ENCODE measurements around the gene ZNF484. TPM values are rescaled to one million over a fixed set of nuclear protein-coding genes. Genes with fewer than 3 reads are reported as not detected.
"Not testable (repeated sequence)": the region's sequence is repeated elsewhere in the genome, so short reads cannot be mapped to it uniquely, and the experiment has no call there.

Gene ZNF484
- total RNA-seq, 2 donors from 2014 or later = 8.1 to 12.5 TPM

- not testable (repeated sequence) for H3K36me3 Mint-ChIP-seq; DNase-seq (ENCODE audit: low spot score in 2 of 2); H3K27ac Mint-ChIP-seq
Observed at GRCh38 chr9:92809629-92810326, 68.1 kb downstream of the ZNF484 start.

GRCh38 chr9:92808726-92809451 is 68.9 kb downstream of the ZNF484 start:
- Mint-ChIP-seq H3K27ac (no peak overlapping the region), H3K36me3 (peaks cover 6% of the 10 kb centered on the region in 2 donors), H3K9me3 (no peaks in the 10 kb centered on the region)
- DNase-seq (ENCODE audit: low spot score in 2 of 2) (peak; percentile 64 to 68), ATAC-seq (peak; percentile 69 to 71)

More at GRCh38 chr9:92809629-92810326, 68.1 kb downstream of the ZNF484 start:
- not testable (repeated sequence) for ATAC-seq, H3K9me3 Mint-ChIP-seq

GRCh38 chr9:92807757-92808725 is 69.8 kb downstream of the ZNF484 start:
- Mint-ChIP-seq H3K27ac (no peak overlapping the region), H3K36me3 (peaks cover 6% of the 10 kb centered on the region in 2 donors), H3K9me3 (no peaks in the 10 kb centered on the region)
- peak in 1 of 2 donors; percentile 23 for DNase-seq (ENCODE audit: low spot score in 2 of 2)
- peak; percentile 12 to 42 for ATAC-seq

GRCh38 chr9:92807031-92807756 is 70.6 kb downstream of the ZNF484 start:
- ATAC-seq (no peak), DNase-seq (ENCODE audit: low spot score in 2 of 2) (no peak)
- H3K9me3 Mint-ChIP-seq = no peaks in the 10 kb centered on the region
- peaks cover 6% of the 10 kb centered on the region in 2 donors for H3K36me3 Mint-ChIP-seq
- no peak overlapping the region for H3K27ac Mint-ChIP-seq

- Mint-ChIP-seq H3K36me3 (peaks cover 6% of the 10 kb centered on the region in 2 donors), H3K9me3 (no peaks in the 10 kb centered on the region), H3K27ac (no peak overlapping the region)
- ATAC-seq (peak; percentile 17 to 25), DNase-seq (ENCODE audit: low spot score in 2 of 2) (no peak)
Observed at GRCh38 chr9:92804727-92805126, 73.1 kb downstream of the ZNF484 start.

- no peak for DNase-seq (ENCODE audit: low spot score in 2 of 2)
- ATAC-seq = no peak
- Mint-ChIP-seq H3K27ac (no peak overlapping the region), H3K36me3 (no peaks in the 10 kb centered on the region), H3K9me3 (no peaks in the 10 kb centered on the region)
Observed at GRCh38 chr9:92798358-92798757, 79.5 kb downstream of the ZNF484 start.

- H3K27ac Mint-ChIP-seq, H3K9me3 Mint-ChIP-seq, ATAC-seq: not testable (repeated sequence)
Observed at GRCh38 chr9:92796337-92796804, 81.5 kb downstream of the ZNF484 start.

GRCh38 chr9:92795598-92796336 is 82.1 kb downstream of the ZNF484 start:
- H3K9me3 Mint-ChIP-seq = no peaks in the 10 kb centered on the region
- DNase-seq (ENCODE audit: low spot score in 2 of 2) (no peak), ATAC-seq (no peak)
- H3K36me3 Mint-ChIP-seq = no peaks in the 10 kb centered on the region
- H3K27ac Mint-ChIP-seq = no peak overlapping the region

More at GRCh38 chr9:92796337-92796804, 81.5 kb downstream of the ZNF484 start:
- H3K36me3 Mint-ChIP-seq; DNase-seq (ENCODE audit: low spot score in 2 of 2): not testable (repeated sequence)

Other genes starting within 250 kb of the ZNF484 start
- gene IPPK, start 207.9 kb downstream of the ZNF484 start, total RNA-seq = 10 to 100 TPM; 14.0 to 14.1 TPM
- gene BICD2, start 113.2 kb downstream of the ZNF484 start, total RNA-seq = 10 to 100 TPM; 15.0 to 15.3 TPM
- gene FGD3, start 69.5 kb upstream of the ZNF484 start, total RNA-seq = 10 to 100 TPM; 49.7 to 61.0 TPM
- gene SUSD3, start 180.7 kb upstream of the ZNF484 start, total RNA-seq = 10 to 100 TPM; 70.7 to 81.9 TPM
- gene CARD19, start 218.2 kb upstream of the ZNF484 start, total RNA-seq = 10 to 100 TPM; 58.1 to 82.6 TPM

Data from activated naive CD4-positive, alpha-beta T cell treated with anti-CD3 and anti-CD28 coated beads, Interleukin-2, amount 50 U/mL, for 72 hours (primary cell).